ENCODE results near the gene MYLK3.
A peak's percentile ranks its signal among the peaks of the same experiment; 100 is the strongest.

Gene MYLK3

GRCh38 chr16:46721885-46722284 is 26.3 kb downstream of the MYLK3 start:
- DNase-seq, result no peak

GRCh38 chr16:46720619-46721018 is 27.5 kb downstream of the MYLK3 start:
- no peak for DNase-seq

- DNase-seq, result no peak
These were observed 28.6 kb downstream of the MYLK3 start for GRCh38 chr16:46719528-46719927.

- DNase-seq, result no peak
These were observed 29.9 kb downstream of the MYLK3 start for GRCh38 chr16:46718214-46718613.

- DNase-seq, result no peak
These were observed 30.5 kb downstream of the MYLK3 start for GRCh38 chr16:46717692-46718091.

- DNase-seq, result no peak
These were observed 32.3 kb downstream of the MYLK3 start for GRCh38 chr16:46715769-46716305.

- no peak for DNase-seq
These were observed 33.1 kb downstream of the MYLK3 start for GRCh38 chr16:46714797-46715591.

GRCh38 chr16:46713634-46714033 is 34.5 kb downstream of the MYLK3 start:
- no peak for DNase-seq

GRCh38 chr16:46712911-46713310 is 35.2 kb downstream of the MYLK3 start:
- no peak for DNase-seq

- no peak for DNase-seq
These were observed 36.8 kb downstream of the MYLK3 start for GRCh38 chr16:46711106-46712058.

- DNase-seq, result no peak
These were observed 38.6 kb downstream of the MYLK3 start for GRCh38 chr16:46709469-46710005.

- no peak for DNase-seq
These were observed 41.5 kb downstream of the MYLK3 start for GRCh38 chr16:46706642-46707041.

GRCh38 chr16:46702030-46702429 is 46.1 kb downstream of the MYLK3 start:
- DNase-seq, result no peak

GRCh38 chr16:46701615-46702014 is 46.5 kb downstream of the MYLK3 start:
- no peak for DNase-seq

- no peak for DNase-seq
These were observed 48.1 kb downstream of the MYLK3 start for GRCh38 chr16:46700048-46700447.

- no peak for DNase-seq
These were observed 51.2 kb downstream of the MYLK3 start for GRCh38 chr16:46696957-46697356.

GRCh38 chr16:46695937-46696336 is 52.2 kb downstream of the MYLK3 start:
- DNase-seq, result no peak

- DNase-seq, result no peak
These were observed 54.5 kb downstream of the MYLK3 start for GRCh38 chr16:46693598-46693997.

- DNase-seq, result no peak
These were observed 56.4 kb downstream of the MYLK3 start for GRCh38 chr16:46691726-46692125.

GRCh38 chr16:46690281-46691178 is 57.6 kb downstream of the MYLK3 start:
- DNase-seq, result no peak

GRCh38 chr16:46689365-46690280 is 58.5 kb downstream of the MYLK3 start, which contains the start of gene ORC6:
Gene ORC6, plus strand, starts transcription at chr16:46689659. Its CDS starts 47 bp downstream, at chr16:46689706.
- peak; percentile 98 to 99 for DNase-seq

Measured in activated CD4-positive, alpha-beta T cell treated with anti-CD3 and anti-CD28 coated beads, Interleukin-2, amount 50 U/mL, for 48 hours (primary cell).